ENCODE data around the gene HGF.
"Not testable (repeated sequence)": the region's sequence is repeated elsewhere in the genome, so short reads cannot be mapped to it uniquely, and the experiment has no call there.

Gene HGF

DNA sequence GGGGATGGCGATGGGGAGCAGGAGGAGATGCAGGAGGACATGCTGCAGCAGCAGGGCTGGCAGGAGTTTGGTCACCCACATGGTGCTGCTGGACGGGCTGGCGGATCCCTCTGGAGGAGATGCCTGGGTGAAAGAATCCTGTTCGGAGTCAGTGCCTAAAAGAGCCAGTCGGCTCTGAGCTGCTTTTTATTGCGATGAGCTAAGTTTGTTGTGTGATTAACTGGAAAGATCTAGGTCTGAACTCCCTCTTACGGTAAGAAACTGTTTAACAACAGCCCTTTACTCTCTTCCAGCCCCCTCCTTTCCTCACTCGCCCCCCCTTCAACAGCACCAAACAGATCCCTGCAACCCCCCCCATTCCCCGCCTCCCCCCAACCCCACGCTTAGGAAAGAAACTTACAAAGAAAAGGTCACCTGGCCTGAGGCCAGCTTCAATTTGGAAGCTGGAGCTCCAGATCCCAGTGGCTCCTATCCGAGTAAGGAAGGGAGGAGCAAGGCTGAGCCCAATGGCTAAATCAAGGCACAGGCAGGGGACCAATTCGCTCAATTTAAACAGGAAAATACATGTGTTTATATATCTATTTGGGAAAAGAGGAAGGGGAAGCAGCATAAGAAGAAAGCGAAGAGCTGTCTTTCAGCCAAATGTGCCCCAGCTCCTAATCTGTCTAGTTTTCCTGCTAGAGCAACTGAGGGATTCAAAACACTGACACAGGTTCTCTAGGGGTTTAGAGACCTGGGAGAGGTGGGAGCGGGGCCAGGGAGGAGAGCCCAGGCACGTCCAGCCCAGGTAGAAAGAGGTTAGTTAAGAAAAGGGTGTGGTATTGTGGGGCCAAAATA lies at the start of gene HGF:
Gene HGF, minus strand, starts transcription at position 157 of the 837 bp plus-strand sequence. Its CDS starts 76 bp downstream, at position 81.
- H3K4me1 ChIP-seq (ENCODE audit: control insufficient read depth in 2 of 2, insufficient read depth in 2 of 2, low read length in 2 of 2) = no peaks in the 10 kb centered on the region
- H3K9ac ChIP-seq (ENCODE audit: low read depth in 1 of 2, low read length in 2 of 2) = peak within 1 kb of the TSS in 1 of 2 donors; percentile 10
- peak within 1 kb of the TSS in 1 of 2 donors; percentile 41 for H3K27ac ChIP-seq (ENCODE audit: low read depth in 2 of 2, low read length in 2 of 2)

DNA sequence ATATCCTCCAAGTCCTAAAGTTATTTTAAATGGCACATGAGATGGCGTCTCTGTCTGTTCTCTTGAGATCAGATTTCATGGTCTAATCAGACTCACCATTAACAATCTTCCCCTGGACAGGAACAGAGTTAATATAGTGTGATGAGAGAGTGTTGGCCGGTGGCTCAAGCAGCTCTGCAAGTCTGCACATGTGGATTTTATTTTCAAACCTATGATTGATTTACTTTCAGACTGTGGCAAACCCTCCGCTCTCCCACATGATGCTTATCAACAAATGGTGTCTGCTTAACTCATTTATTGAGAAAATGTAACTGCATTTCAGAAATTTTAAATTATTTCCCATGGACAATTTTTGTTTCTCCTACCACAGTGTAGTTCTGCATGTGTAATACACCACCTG lies 46.5 kb upstream of the HGF start:
- no peak overlapping the region for H3K27ac ChIP-seq (ENCODE audit: low read depth in 2 of 2, low read length in 2 of 2)
- H3K4me3 ChIP-seq (ENCODE audit: low read length in 2 of 2) = no peak overlapping the region
- no peaks in the 10 kb centered on the region for H3K27me3 ChIP-seq (ENCODE audit: control insufficient read depth in 2 of 2, insufficient read depth in 2 of 2, low read length in 2 of 2)
- H3K9me3 ChIP-seq (ENCODE audit: control insufficient read depth in 2 of 2, low read length in 2 of 2) = no peaks in the 10 kb centered on the region
- no peak overlapping the region for H3K9ac ChIP-seq (ENCODE audit: low read depth in 1 of 2, low read length in 2 of 2)
- H3K36me3 ChIP-seq (ENCODE audit: control insufficient read depth in 2 of 2, insufficient read depth in 2 of 2, low read length in 2 of 2) = no peaks in the 10 kb centered on the region
- H3K4me1 ChIP-seq (ENCODE audit: control insufficient read depth in 2 of 2, insufficient read depth in 2 of 2, low read length in 2 of 2) = no peaks in the 10 kb centered on the region

More for the DNA sequence above, at the start of gene HGF:
- Histone ChIP-seq H3K4me3 (ENCODE audit: low read length in 2 of 2) (peak within 1 kb of the TSS; percentile 51 to 70), H3K27me3 (ENCODE audit: control insufficient read depth in 2 of 2, insufficient read depth in 2 of 2, low read length in 2 of 2) (no peaks in the 10 kb centered on the region), H3K9me3 (ENCODE audit: control insufficient read depth in 2 of 2, low read length in 2 of 2) (no peaks in the 10 kb centered on the region), H3K36me3 (ENCODE audit: control insufficient read depth in 2 of 2, insufficient read depth in 2 of 2, low read length in 2 of 2) (no peaks in the 10 kb centered on the region)

- not testable (repeated sequence) for H3K36me3 ChIP-seq (ENCODE audit: control insufficient read depth in 2 of 2, insufficient read depth in 2 of 2, low read length in 2 of 2); H3K27ac ChIP-seq (ENCODE audit: low read depth in 2 of 2, low read length in 2 of 2); H3K9ac ChIP-seq (ENCODE audit: low read depth in 1 of 2, low read length in 2 of 2); H3K4me1 ChIP-seq (ENCODE audit: control insufficient read depth in 2 of 2, insufficient read depth in 2 of 2, low read length in 2 of 2); H3K9me3 ChIP-seq (ENCODE audit: control insufficient read depth in 2 of 2, low read length in 2 of 2); H3K4me3 ChIP-seq (ENCODE audit: low read length in 2 of 2); H3K27me3 ChIP-seq (ENCODE audit: control insufficient read depth in 2 of 2, insufficient read depth in 2 of 2, low read length in 2 of 2)
Measured at GRCh38 chr7:81812866-81813476, 43.1 kb upstream of the HGF start.

- Histone ChIP-seq H3K4me3 (ENCODE audit: low read length in 2 of 2) (no peak overlapping the region), H3K9me3 (ENCODE audit: control insufficient read depth in 2 of 2, low read length in 2 of 2) (no peaks in the 10 kb centered on the region), H3K27ac (ENCODE audit: low read depth in 2 of 2, low read length in 2 of 2) (no peak overlapping the region), H3K27me3 (ENCODE audit: control insufficient read depth in 2 of 2, insufficient read depth in 2 of 2, low read length in 2 of 2) (no peaks in the 10 kb centered on the region), H3K4me1 (ENCODE audit: control insufficient read depth in 2 of 2, insufficient read depth in 2 of 2, low read length in 2 of 2) (no peaks in the 10 kb centered on the region), H3K36me3 (ENCODE audit: control insufficient read depth in 2 of 2, insufficient read depth in 2 of 2, low read length in 2 of 2) (no peaks in the 10 kb centered on the region), H3K9ac (ENCODE audit: low read depth in 1 of 2, low read length in 2 of 2) (no peak overlapping the region)
Measured at GRCh38 chr7:81811956-81812865, 42.4 kb upstream of the HGF start.

DNA sequence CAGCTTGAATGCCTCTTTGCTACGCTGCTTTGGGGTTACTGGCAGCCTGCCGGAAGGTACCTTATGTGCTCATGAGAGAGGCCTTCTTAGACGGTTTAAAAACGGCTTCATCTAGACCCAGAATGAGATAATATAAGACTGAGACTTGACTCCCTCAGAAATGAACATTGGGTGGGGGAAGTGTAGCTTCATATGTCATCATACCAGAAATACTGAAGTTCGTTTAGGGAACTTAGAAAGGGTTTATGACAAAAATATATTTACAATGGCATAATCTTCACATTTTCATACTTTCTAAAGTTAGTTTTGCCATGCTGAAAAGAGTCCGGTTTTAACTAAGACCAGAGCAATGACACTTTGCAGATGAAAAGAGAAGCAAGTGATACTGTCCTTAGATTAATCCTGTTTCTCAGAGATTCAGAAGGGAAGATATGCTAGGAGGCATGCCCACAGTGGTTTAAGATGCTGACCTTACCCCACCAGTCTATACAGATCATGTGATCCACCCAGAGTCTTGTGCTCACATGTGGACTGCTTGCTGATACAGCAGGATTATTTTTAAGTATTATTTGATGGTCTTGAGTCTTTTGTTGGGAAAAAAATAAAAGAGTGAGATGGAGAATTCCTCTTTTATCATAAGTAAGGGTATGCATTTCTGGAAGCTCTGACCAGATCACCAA lies 40.8 kb upstream of the HGF start:
- Histone ChIP-seq H3K27ac (ENCODE audit: low read depth in 2 of 2, low read length in 2 of 2) (no peak overlapping the region), H3K9me3 (ENCODE audit: control insufficient read depth in 2 of 2, low read length in 2 of 2) (no peaks in the 10 kb centered on the region), H3K27me3 (ENCODE audit: control insufficient read depth in 2 of 2, insufficient read depth in 2 of 2, low read length in 2 of 2) (no peaks in the 10 kb centered on the region), H3K36me3 (ENCODE audit: control insufficient read depth in 2 of 2, insufficient read depth in 2 of 2, low read length in 2 of 2) (no peaks in the 10 kb centered on the region), H3K4me3 (ENCODE audit: low read length in 2 of 2) (no peak overlapping the region), H3K4me1 (ENCODE audit: control insufficient read depth in 2 of 2, insufficient read depth in 2 of 2, low read length in 2 of 2) (no peaks in the 10 kb centered on the region), H3K9ac (ENCODE audit: low read depth in 1 of 2, low read length in 2 of 2) (no peak overlapping the region)

GRCh38 chr7:81808310-81808709 lies 38.5 kb upstream of the HGF start:
- not testable (repeated sequence) for H3K27me3 ChIP-seq (ENCODE audit: control insufficient read depth in 2 of 2, insufficient read depth in 2 of 2, low read length in 2 of 2); H3K27ac ChIP-seq (ENCODE audit: low read depth in 2 of 2, low read length in 2 of 2); H3K4me1 ChIP-seq (ENCODE audit: control insufficient read depth in 2 of 2, insufficient read depth in 2 of 2, low read length in 2 of 2); H3K9me3 ChIP-seq (ENCODE audit: control insufficient read depth in 2 of 2, low read length in 2 of 2); H3K36me3 ChIP-seq (ENCODE audit: control insufficient read depth in 2 of 2, insufficient read depth in 2 of 2, low read length in 2 of 2); H3K9ac ChIP-seq (ENCODE audit: low read depth in 1 of 2, low read length in 2 of 2); H3K4me3 ChIP-seq (ENCODE audit: low read length in 2 of 2)

GRCh38 chr7:81803267-81803666 lies 33.4 kb upstream of the HGF start:
- no peak overlapping the region for H3K9ac ChIP-seq (ENCODE audit: low read depth in 1 of 2, low read length in 2 of 2)
- no peaks in the 10 kb centered on the region for H3K27me3 ChIP-seq (ENCODE audit: control insufficient read depth in 2 of 2, insufficient read depth in 2 of 2, low read length in 2 of 2)
- no peak overlapping the region for H3K27ac ChIP-seq (ENCODE audit: low read depth in 2 of 2, low read length in 2 of 2)

DNA sequence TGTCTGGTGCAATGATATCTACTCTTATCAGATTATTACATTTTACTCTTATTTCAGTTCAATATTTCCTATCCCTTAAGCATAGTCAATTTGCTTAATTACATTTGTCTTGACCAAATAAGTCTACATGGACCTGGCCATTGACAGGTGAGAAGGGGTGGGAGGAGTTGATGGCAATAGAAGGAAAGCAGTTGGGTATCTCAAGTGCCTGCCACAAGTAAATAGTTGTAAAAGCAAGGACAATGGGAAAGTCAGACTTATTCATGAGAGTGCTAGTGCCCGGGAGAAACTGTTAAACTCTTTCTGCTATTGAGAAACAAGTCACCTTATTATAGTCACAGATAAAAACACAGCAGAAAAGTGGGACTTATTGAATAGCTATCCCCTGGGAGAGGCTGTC lies 32.4 kb upstream of the HGF start:
- H3K9me3 ChIP-seq (ENCODE audit: control insufficient read depth in 2 of 2, low read length in 2 of 2) = no peaks in the 10 kb centered on the region
- no peaks in the 10 kb centered on the region for H3K27me3 ChIP-seq (ENCODE audit: control insufficient read depth in 2 of 2, insufficient read depth in 2 of 2, low read length in 2 of 2)
- no peaks in the 10 kb centered on the region for H3K4me1 ChIP-seq (ENCODE audit: control insufficient read depth in 2 of 2, insufficient read depth in 2 of 2, low read length in 2 of 2)
- no peak overlapping the region for H3K27ac ChIP-seq (ENCODE audit: low read depth in 2 of 2, low read length in 2 of 2)
- H3K36me3 ChIP-seq (ENCODE audit: control insufficient read depth in 2 of 2, insufficient read depth in 2 of 2, low read length in 2 of 2) = no peaks in the 10 kb centered on the region
- H3K4me3 ChIP-seq (ENCODE audit: low read length in 2 of 2) = no peak overlapping the region
- no peak overlapping the region for H3K9ac ChIP-seq (ENCODE audit: low read depth in 1 of 2, low read length in 2 of 2)

More at GRCh38 chr7:81803267-81803666, 33.4 kb upstream of the HGF start:
- Histone ChIP-seq H3K9me3 (ENCODE audit: control insufficient read depth in 2 of 2, low read length in 2 of 2) (no peaks in the 10 kb centered on the region), H3K4me3 (ENCODE audit: low read length in 2 of 2) (no peak overlapping the region), H3K4me1 (ENCODE audit: control insufficient read depth in 2 of 2, insufficient read depth in 2 of 2, low read length in 2 of 2) (no peaks in the 10 kb centered on the region), H3K36me3 (ENCODE audit: control insufficient read depth in 2 of 2, insufficient read depth in 2 of 2, low read length in 2 of 2) (no peaks in the 10 kb centered on the region)

GRCh38 chr7:81801532-81801931 lies 31.7 kb upstream of the HGF start:
- Histone ChIP-seq H3K9ac (ENCODE audit: low read depth in 1 of 2, low read length in 2 of 2) (no peak overlapping the region), H3K27ac (ENCODE audit: low read depth in 2 of 2, low read length in 2 of 2) (no peak overlapping the region), H3K9me3 (ENCODE audit: control insufficient read depth in 2 of 2, low read length in 2 of 2) (no peaks in the 10 kb centered on the region), H3K27me3 (ENCODE audit: control insufficient read depth in 2 of 2, insufficient read depth in 2 of 2, low read length in 2 of 2) (no peaks in the 10 kb centered on the region), H3K36me3 (ENCODE audit: control insufficient read depth in 2 of 2, insufficient read depth in 2 of 2, low read length in 2 of 2) (no peaks in the 10 kb centered on the region), H3K4me1 (ENCODE audit: control insufficient read depth in 2 of 2, insufficient read depth in 2 of 2, low read length in 2 of 2) (no peaks in the 10 kb centered on the region), H3K4me3 (ENCODE audit: low read length in 2 of 2) (no peak overlapping the region)
